T47D (cell line): Measurements from ENCODE around the gene TIMP3.

Experiments
- DNase-seq, 2 experiments: peaks; one replicate each; pipeline versions ENCODE4 v3.0.0 to v3.0.0-alpha.2; 2011 to 2012; ENCODE audit warnings: low read depth in 1 of 2, low spot score in 1 of 2
- JUND ChIP-seq: IDR thresholded peaks from 2 replicates; pipeline ENCODE4 v1.6.1; 2012; ENCODE audit warnings: low read depth
- in situ Hi-C: cut with HindIII; loops from 2 replicates; pipeline ENCODE4 v1.10.0; 2016; ENCODE audit warnings: low sequenced_read_pairs, low pct_unique_long_range_greater_than_20kb

The TIMP3 gene

GRCh38 chr22:32804531-32805360, 3.2 kb downstream of the TIMP3 start:
- in situ Hi-C loops: no loop called here
- no peak for DNase-seq
- TF ChIP-seq JUND: no peak

- TF ChIP-seq JUND: no peak
- in situ Hi-C loops: no loop called here
- no peak for DNase-seq
Observed at GRCh38 chr22:32805361-32805881, 3.9 kb downstream of the TIMP3 start.

- in situ Hi-C loops: no loop called here
- TF ChIP-seq JUND: no peak
- no peak for DNase-seq
Observed at GRCh38 chr22:32806296-32806695, 4.8 kb downstream of the TIMP3 start.

GRCh38 chr22:32808038-32808445, 6.5 kb downstream of the TIMP3 start:
- no peak for TF ChIP-seq JUND
- DNase-seq: no peak
- in situ Hi-C loops: no loop called here

- TF ChIP-seq JUND: no peak
- no peak for DNase-seq
- in situ Hi-C loops: no loop called here
Observed at GRCh38 chr22:32809786-32810554, 8.5 kb downstream of the TIMP3 start.

GRCh38 chr22:32810555-32811133, 9.1 kb downstream of the TIMP3 start:
- in situ Hi-C loops: no loop called here
- DNase-seq: peak in 1 of 2 experiments; percentile 32
- no peak for TF ChIP-seq JUND

- no peak for DNase-seq
- TF ChIP-seq JUND: no peak
- in situ Hi-C loops: no loop called here
Observed at GRCh38 chr22:32811788-32812545, 10.5 kb downstream of the TIMP3 start.

GRCh38 chr22:32814285-32814860, 12.9 kb downstream of the TIMP3 start:
- DNase-seq: no peak
- in situ Hi-C loops: no loop called here
- TF ChIP-seq JUND: no peak

- in situ Hi-C loops: no loop called here
- TF ChIP-seq JUND: no peak
- no peak for DNase-seq
Observed at GRCh38 chr22:32815059-32815458, 13.6 kb downstream of the TIMP3 start.

GRCh38 chr22:32815943-32816342, 14.4 kb downstream of the TIMP3 start:
- in situ Hi-C loops: no loop called here
- no peak for TF ChIP-seq JUND
- no peak for DNase-seq

- in situ Hi-C loops: no loop called here
- DNase-seq: no peak
- TF ChIP-seq JUND: no peak
Observed at GRCh38 chr22:32817137-32817730, 15.7 kb downstream of the TIMP3 start.

- no peak for TF ChIP-seq JUND
- in situ Hi-C loops: no loop called here
- DNase-seq: no peak
Observed at GRCh38 chr22:32818446-32819115, 17.1 kb downstream of the TIMP3 start.
